Neural progenitor cell (in vitro differentiated cells): ENCODE results near the gene BIRC7. TPM values are rescaled to one million over a fixed set of nuclear protein-coding genes. Genes with fewer than 3 reads are reported as not detected.

Experiments used
- DNase-seq: peaks from one replicate; pipeline ENCODE4 v3.0.0-alpha.2; 2016; ENCODE audit warnings: low spot score
- H2AFZ ChIP-seq: fragments of 200-600 bp; sonication (generic); replicated peaks from 2 replicates; pipeline ENCODE4 v1.6.1; 2016; ENCODE audit warnings: antibody characterized with exemption
- H3F3A ChIP-seq: fragments of 200-600 bp; sonication (generic); 2 replicates; pipeline ENCODE4 v1.6.1; 2016; ENCODE audit warnings: antibody characterized with exemption, low read depth
- H3K27ac ChIP-seq: fragments of 200-600 bp; sonication (generic); 2 replicates; pipeline ENCODE4 v1.5.1; 2016; ENCODE audit warnings: mild to moderate bottlenecking
- H3K27me3 ChIP-seq: fragments of 200-600 bp; sonication (generic); 2 replicates; pipeline ENCODE4 v1.6.1; 2016; ENCODE audit warnings: mild to moderate bottlenecking, moderate library complexity
- H3K36me3 ChIP-seq: fragments of 200-600 bp; sonication (generic); 2 replicates; pipeline ENCODE4 v1.5.1; 2016
- H3K4me1 ChIP-seq: fragments of 200-600 bp; sonication (generic); 2 replicates; pipeline ENCODE4 v1.6.1; 2016; ENCODE audit warnings: mixed run types
- H3K4me2 ChIP-seq: fragments of 200-600 bp; sonication (generic); 2 replicates; pipeline ENCODE4 v1.6.1; 2016
- H3K4me3 ChIP-seq: fragments of 200-600 bp; sonication (generic); 2 replicates; pipeline ENCODE4 v1.5.1; 2016
- H3K79me2 ChIP-seq: fragments of 200-600 bp; sonication (generic); 2 replicates; pipeline ENCODE4 v1.6.1; 2016; ENCODE audit warnings: low read depth
- H3K9ac ChIP-seq: fragments of 200-600 bp; sonication (generic); 2 replicates; pipeline ENCODE4 v1.6.1; 2016
- H3K9me3 ChIP-seq: fragments of 200-600 bp; sonication (generic); 2 replicates; pipeline ENCODE4 v1.5.1; 2016; ENCODE audit warnings: low read depth
- H4K20me1 ChIP-seq: fragments of 200-600 bp; sonication (generic); 2 replicates; pipeline ENCODE4 v1.6.1; 2016; ENCODE audit warnings: low read depth
- H3K27ac Mint-ChIP-seq: 3 replicates; pipeline ENCODE4 v1.8.0; 2021; ENCODE audit warnings: mixed read lengths
- H3K27me3 Mint-ChIP-seq: 2 replicates; pipeline ENCODE4 v1.8.0; 2022; ENCODE audit warnings: low read depth, mild to moderate bottlenecking, inconsistent platforms, moderate library complexity, mixed read lengths; ENCODE audit not compliant: insufficient read depth
- H3K36me3 Mint-ChIP-seq: 3 replicates; pipeline ENCODE4 v1.8.0; 2021; ENCODE audit warnings: mixed read lengths
- H3K4me1 Mint-ChIP-seq: 3 replicates; pipeline ENCODE4 v1.8.0; 2021; ENCODE audit warnings: mixed read lengths
- H3K4me3 Mint-ChIP-seq: 3 replicates; pipeline ENCODE4 v1.8.0; 2021; ENCODE audit warnings: mild to moderate bottlenecking, moderate library complexity, mixed read lengths
- H3K9me3 Mint-ChIP-seq: 3 replicates; pipeline ENCODE4 v1.8.0; 2020; ENCODE audit warnings: mixed read lengths
- EZH2 ChIP-seq: fragments of 200-600 bp; sonication (generic); IDR thresholded peaks from 2 replicates; pipeline ENCODE4 v1.6.1; 2017; ENCODE audit warnings: antibody characterized with exemption, mild to moderate bottlenecking, moderate library complexity
- EZH2phosphoT487 ChIP-seq: fragments of 200-600 bp; sonication (generic); IDR thresholded peaks from 2 replicates; pipeline ENCODE4 v1.6.1; 2017; ENCODE audit warnings: antibody characterized with exemption
- total RNA-seq: library from RNA; depleted of rRNA; stranded (reverse); fragments of >200 nt; gene quantifications from 2 replicates; pipeline ENCODE4 v1.2.3, GENCODE V29; 2015; ENCODE audit warnings: low replicate concordance
- TF ChIP-seq, protein P1 (sequence below): fragments of 200-600 bp; sonication (generic); IDR thresholded peaks from 2 replicates; pipeline ENCODE4 v1.5.1; 2017; ENCODE audit warnings: antibody characterized with exemption, mild to moderate bottlenecking

BIRC7 gene
- total RNA-seq, 1 donor from 2014 or later: not detected

DNA sequence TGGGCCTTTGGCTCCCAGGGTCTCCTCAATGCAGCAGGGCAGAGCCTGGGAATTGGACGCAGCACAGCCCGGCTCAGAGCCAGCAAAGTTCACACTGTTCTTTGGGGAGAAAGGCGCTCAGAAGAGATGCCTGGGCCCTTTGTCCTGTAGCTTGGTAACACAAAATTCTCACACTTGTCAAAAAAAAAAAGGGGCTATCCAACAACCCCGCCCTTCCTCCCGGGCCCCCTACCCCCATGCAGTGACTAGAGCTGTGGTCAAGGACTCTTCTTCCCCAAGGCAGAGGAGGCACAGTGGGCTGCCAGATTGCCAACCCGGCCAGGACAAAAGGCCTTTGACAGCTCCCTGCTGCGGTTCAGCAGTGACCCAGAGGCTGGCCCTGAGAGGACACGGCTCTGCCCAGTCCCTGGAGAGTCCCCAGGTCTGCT is 16.6 kb downstream of the BIRC7 start:
- Histone ChIP-seq H3K27me3 (peaks cover 26% of the 10 kb centered on the region), H3K79me2 (no peaks in the 10 kb centered on the region), H4K20me1 (peaks cover 15% of the 10 kb centered on the region), H3K36me3 (no peaks in the 10 kb centered on the region), H2AFZ (no peak overlapping the region), H3K27ac (no peak overlapping the region), H3K9me3 (no peaks in the 10 kb centered on the region), H3F3A (peaks cover 43% of the 10 kb centered on the region), H3K4me2 (peak overlapping the region; percentile 91), H3K9ac (no peak overlapping the region), H3K4me3 (no peak overlapping the region), H3K4me1 (peaks cover 33% of the 10 kb centered on the region)
- peaks cover 4% of the 10 kb centered on the region for H3K9me3 Mint-ChIP-seq
- no peak for DNase-seq
- peaks cover 8% of the 10 kb centered on the region for H3K36me3 Mint-ChIP-seq
- H3K27me3 Mint-ChIP-seq: peaks cover 16% of the 10 kb centered on the region
- TF ChIP-seq EZH2phosphoT487 (no peak), EZH2 (no peak)
- TF ChIP-seq, protein P1, sequence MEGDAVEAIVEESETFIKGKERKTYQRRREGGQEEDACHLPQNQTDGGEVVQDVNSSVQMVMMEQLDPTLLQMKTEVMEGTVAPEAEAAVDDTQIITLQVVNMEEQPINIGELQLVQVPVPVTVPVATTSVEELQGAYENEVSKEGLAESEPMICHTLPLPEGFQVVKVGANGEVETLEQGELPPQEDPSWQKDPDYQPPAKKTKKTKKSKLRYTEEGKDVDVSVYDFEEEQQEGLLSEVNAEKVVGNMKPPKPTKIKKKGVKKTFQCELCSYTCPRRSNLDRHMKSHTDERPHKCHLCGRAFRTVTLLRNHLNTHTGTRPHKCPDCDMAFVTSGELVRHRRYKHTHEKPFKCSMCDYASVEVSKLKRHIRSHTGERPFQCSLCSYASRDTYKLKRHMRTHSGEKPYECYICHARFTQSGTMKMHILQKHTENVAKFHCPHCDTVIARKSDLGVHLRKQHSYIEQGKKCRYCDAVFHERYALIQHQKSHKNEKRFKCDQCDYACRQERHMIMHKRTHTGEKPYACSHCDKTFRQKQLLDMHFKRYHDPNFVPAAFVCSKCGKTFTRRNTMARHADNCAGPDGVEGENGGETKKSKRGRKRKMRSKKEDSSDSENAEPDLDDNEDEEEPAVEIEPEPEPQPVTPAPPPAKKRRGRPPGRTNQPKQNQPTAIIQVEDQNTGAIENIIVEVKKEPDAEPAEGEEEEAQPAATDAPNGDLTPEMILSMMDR: no peak
- H3K4me3 Mint-ChIP-seq: peak overlapping the region; percentile 84
- peaks cover 53% of the 10 kb centered on the region for H3K4me1 Mint-ChIP-seq
- H3K27ac Mint-ChIP-seq: no peak overlapping the region

DNA sequence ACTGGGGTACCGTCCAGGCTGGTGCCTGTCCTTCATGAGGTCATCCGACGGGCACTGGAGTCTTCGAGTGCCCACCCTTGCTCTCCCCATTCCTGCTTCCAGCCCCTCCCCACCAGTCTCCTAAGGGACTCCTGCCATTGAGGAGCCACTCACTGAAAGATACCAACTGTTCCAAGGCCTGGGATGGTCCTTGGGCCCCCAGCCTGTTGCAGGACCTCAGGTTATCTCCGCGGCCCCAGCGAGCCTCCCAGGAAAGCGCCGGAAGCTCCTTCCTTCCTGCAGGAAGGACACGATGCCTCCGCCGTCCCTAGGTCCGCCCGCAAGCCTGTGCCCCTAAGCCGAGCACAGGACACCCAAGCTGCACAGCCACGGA is 17.3 kb downstream of the BIRC7 start:
- Histone ChIP-seq H3K4me2 (peak overlapping the region; percentile 91), H3K9ac (no peak overlapping the region), H3K27me3 (peaks cover 26% of the 10 kb centered on the region), H4K20me1 (peaks cover 15% of the 10 kb centered on the region), H3K4me1 (peaks cover 32% of the 10 kb centered on the region), H3K9me3 (no peaks in the 10 kb centered on the region), H3K36me3 (no peaks in the 10 kb centered on the region), H3K27ac (no peak overlapping the region), H3K79me2 (no peaks in the 10 kb centered on the region), H3F3A (peaks cover 43% of the 10 kb centered on the region), H3K4me3 (peak overlapping the region; percentile 76), H2AFZ (peak overlapping the region; percentile 69)
- TF ChIP-seq EZH2 (no peak), EZH2phosphoT487 (no peak)
- TF ChIP-seq, protein P1: no peak
- no peak for DNase-seq
- peaks cover 4% of the 10 kb centered on the region for H3K9me3 Mint-ChIP-seq
- H3K27me3 Mint-ChIP-seq: peaks cover 16% of the 10 kb centered on the region
- peak overlapping the region; percentile 84 for H3K4me3 Mint-ChIP-seq
- H3K4me1 Mint-ChIP-seq: peaks cover 54% of the 10 kb centered on the region
- H3K27ac Mint-ChIP-seq: peak overlapping the region; percentile 96
- H3K36me3 Mint-ChIP-seq: peaks cover 8% of the 10 kb centered on the region

DNA sequence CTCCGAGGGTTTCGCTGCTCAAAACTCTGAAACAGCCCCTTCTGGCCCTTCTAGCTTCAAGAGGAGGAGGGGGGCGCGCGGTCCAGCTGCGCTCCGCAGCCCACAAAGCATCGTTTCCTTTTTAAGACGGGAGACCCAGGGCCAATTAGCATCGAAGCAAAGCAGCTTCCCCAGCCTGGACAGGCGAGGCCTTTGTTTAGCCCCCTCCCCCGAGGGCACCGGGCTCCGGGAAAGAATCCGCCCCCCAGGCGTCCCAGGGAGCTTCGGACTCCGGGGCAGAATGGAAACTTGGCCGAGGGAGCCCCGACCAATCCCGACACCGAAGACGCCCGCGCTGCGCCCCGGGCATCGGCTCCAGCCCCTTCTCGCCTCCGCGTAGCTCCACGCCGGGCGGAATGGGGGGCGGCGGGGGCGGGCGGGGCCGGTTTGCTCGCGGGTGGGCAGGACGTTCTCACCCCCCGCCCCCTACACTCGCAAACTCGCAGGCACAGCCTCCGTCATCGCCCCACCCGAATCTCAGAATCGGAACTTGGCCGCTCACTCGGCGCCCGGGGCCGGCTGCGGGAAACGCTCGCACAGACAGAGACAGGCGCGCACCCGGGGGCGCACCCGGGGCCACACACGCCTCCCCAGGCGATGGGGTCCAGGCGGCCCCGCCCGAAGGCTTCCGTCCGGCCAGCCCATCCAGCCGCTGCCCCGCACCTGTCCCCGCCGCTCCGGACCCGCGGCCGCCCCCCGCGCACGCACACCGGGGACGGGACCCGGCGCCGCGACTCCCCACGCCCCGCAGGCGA is 17.9 kb downstream of the BIRC7 start:
- no peaks in the 10 kb centered on the region for H3K79me2 ChIP-seq
- peaks cover 26% of the 10 kb centered on the region for H3K4me1 ChIP-seq
- TF ChIP-seq EZH2 (no peak), EZH2phosphoT487 (no peak)
- TF ChIP-seq, protein P1: no peak
- H4K20me1 ChIP-seq: peaks cover 15% of the 10 kb centered on the region
- H3K27me3 ChIP-seq: peaks cover 26% of the 10 kb centered on the region
- no peak overlapping the region for H3K27ac Mint-ChIP-seq
- H2AFZ ChIP-seq: peak overlapping the region; percentile 69
- peaks cover 43% of the 10 kb centered on the region for H3F3A ChIP-seq
- H3K4me1 Mint-ChIP-seq: peaks cover 54% of the 10 kb centered on the region
- no peaks in the 10 kb centered on the region for H3K9me3 ChIP-seq
- H3K9me3 Mint-ChIP-seq: peaks cover 4% of the 10 kb centered on the region
- no peaks in the 10 kb centered on the region for H3K36me3 ChIP-seq
- H3K4me2 ChIP-seq: peak overlapping the region; percentile 91
- H3K36me3 Mint-ChIP-seq: peaks cover 6% of the 10 kb centered on the region
- peak overlapping the region; percentile 84 for H3K4me3 Mint-ChIP-seq
- H3K9ac ChIP-seq: no peak overlapping the region
- peak; percentile 91 for DNase-seq
- H3K27me3 Mint-ChIP-seq: peaks cover 17% of the 10 kb centered on the region
- H3K27ac ChIP-seq: no peak overlapping the region
- H3K4me3 ChIP-seq: peak overlapping the region; percentile 76
